NOMO-1 treated with dmso at 0.1 percent for 144 hours (cell line): ENCODE results near the gene OCA2.

ENCODE experiments used
- DNase-seq: peaks from one replicate; lab custom pipeline; 2025; ENCODE audit not compliant: unreplicated experiment; lab: John Stamatoyannopoulos, UW

OCA2 gene

DNA sequence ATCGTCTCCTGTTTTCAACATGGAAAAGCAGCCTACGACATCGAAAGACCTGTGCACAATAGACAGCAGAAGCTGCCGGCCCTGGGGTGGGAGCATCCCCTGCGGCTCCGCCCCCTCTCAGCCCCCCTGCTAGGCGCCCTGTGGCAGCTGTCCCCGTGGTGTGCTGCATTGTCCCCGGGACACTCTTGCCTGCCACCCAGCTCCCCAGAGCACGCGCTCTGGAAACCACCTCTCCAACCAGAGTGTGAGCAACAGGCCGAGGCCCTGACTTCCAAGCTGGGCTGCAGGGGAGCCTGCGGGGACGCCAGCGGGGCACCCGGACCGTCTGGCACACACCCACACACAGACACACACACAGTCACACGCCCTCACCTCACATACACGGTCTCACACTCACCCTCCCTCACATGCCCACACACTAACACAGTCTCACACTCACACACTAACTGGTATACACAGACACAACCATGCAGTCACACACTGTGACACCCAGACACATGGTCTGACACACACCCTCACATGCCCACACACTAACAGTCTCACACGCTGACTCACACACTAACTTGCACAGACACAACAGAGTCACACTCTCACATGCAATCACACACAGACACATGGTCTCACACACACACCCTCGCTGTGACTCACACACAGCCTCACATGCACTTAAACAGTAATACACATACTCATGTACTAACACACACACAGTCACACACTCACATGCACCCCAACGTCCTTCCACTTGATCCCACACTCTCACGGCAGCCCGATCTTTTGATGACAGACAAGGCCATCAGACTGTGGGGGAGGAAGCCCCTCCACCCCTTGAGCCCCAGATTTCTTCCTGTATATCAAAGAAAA is 94.7 kb downstream of the OCA2 start:
- no peak for DNase-seq

DNA sequence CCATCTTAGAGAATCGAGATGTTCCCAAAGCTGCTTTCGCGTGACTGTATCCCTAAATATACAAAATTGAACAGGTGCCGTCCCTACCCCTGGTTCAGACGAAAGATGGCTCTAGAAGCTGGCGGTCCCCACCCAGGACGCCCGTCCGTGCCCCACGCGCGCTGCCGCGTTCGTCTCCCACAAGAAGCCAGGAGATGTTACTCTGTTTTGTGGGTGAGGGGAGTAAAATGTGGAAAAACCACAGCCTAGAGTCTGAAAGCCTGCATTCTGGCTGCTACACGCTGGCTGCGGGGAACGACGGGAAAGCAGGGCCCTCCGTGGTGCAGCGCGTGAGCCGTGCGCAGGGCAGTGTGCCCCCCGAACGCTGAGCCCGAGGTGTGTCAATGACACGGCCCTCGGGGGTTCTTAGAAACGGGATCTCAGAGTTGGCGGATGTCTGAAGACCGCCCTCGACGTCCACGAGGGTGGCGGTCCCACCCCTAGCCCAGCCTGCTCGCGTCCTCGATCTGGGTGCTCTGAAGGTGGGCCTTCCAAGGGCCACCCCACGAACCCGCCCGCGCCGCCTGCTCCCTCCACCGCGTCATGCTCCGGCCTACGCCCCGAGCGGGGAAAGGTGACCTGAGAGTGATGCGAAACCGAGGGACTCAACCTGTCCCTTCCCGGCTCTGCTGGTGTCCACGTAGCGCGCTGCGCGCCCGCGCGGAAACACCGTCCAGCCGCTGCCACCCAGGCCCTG is 95.6 kb downstream of the OCA2 start:
- no peak for DNase-seq

GRCh38 chr15:28002867-28003266 is 96.2 kb downstream of the OCA2 start:
- no peak for DNase-seq

DNA sequence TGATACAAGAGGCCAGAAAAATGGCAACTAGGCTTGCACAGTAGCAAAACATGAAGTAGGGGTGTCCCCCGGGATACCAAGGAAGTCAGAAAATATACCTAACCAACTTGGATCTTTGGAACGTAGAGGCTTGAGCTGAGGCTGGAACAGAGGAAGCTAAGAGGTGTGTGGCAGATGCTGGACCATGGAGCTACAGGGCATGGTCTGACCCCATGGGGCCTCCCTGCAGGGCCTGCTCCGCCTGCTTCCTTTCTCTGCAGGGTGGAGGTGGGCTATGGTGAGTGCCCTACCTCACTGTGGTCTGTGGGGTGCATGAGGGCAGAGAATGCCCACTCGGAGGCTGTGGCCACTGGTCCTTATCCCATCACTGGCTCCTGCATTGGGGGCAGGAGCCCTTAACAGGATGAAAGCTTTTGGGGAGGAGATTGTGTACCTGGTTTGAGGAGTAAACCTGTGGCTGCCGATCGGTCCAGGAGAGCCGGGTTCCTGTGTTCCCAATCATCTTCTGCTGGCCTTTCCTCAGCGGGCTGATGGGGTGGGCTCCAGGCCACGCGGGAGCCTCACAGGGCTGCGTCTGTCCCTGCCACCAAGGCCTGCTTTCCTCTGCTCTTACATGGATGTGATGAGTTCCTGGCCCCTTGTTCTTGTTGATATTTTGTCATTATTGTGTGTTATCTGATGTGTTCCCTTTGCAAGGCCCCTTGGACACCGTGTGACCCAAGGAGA is 96.8 kb downstream of the OCA2 start:
- DNase-seq: no peak

- no peak for DNase-seq
Observed at GRCh38 chr15:28001641-28002040, 97.5 kb downstream of the OCA2 start.

DNA sequence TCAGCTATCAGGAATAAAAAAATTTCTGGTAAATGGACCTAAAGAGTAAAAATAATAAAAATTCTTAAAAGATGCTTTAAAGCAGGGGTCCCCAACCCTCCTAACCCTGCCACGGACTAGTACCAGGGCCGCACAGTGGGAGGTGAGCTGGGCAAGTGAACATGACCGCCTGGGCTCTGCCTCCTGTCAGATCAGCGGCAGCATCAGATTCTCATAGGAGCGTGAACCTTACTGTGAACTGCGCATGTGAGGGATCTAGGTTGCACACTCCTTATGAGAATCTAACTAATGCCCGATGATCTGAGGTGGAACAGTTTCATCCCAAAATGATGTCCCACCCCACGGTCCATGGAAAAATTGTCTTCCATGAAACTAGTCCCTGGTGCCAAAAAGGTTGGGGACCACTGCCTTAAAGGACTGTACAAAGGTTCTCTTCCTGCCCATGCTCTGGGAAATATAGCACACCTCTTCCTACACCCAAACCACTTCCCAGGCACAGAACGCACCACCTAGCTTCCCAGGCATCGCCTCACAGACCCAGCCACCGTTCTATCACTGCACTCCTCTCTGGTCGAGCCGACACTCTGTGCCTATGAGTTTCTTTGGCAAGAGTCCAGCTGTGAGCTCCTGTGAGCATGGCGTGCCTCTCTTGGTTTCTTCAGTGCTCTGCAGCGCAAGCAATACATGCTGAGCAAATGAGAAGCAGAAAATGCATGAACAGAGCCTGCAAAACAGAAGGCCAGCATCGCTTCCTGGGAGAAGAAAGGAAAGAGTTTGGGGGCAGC is 104.9 kb downstream of the OCA2 start:
- no peak for DNase-seq

- DNase-seq: no peak
Observed at GRCh38 chr15:27993544-27993943, 105.6 kb downstream of the OCA2 start.

GRCh38 chr15:27990521-27991515 is 108.3 kb downstream of the OCA2 start:
- DNase-seq: no peak

GRCh38 chr15:27989838-27990237 is 109.3 kb downstream of the OCA2 start:
- no peak for DNase-seq

DNA sequence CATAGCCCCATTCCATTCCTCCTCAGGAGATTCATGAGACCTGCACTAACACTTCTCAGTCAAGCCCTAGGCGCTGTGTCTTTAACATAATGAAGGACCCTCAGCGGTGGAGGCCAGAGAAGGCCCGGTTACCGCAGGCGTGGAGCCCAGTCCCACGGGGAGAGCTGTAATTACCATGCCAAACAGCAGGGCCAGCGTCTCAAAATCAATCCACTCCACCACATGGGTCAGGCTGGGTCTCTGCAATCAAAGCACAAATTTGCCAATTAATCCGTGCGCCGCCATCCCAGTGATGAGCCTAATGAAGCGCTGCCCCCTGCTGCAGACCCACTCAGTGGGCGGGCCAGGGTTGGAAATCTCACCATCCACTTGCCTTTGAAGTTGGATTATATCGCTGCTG is 109.7 kb downstream of the OCA2 start:
- no peak for DNase-seq

- no peak for DNase-seq
Observed at GRCh38 chr15:27985099-27985498, 114.0 kb downstream of the OCA2 start.

DNA sequence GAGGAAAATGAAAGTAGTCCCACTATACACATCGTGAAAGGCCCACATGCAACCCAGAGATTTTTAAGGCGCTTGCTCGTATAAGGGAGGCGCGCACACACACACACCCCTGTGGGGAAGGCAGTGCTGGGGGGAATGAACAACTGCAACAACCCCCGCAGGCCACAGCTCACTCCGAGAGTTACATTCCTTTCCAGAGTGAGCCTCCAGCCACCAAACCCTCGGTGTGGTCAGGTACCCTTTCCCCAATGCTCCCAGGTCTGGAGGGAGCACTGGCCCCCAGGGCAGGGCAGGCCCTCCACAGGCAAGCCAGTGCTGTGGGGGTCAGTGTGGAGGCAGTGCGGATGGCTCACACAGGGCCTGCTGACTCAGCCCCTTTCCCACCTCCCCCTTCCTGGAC is 115.6 kb downstream of the OCA2 start:
- no peak for DNase-seq

DNA sequence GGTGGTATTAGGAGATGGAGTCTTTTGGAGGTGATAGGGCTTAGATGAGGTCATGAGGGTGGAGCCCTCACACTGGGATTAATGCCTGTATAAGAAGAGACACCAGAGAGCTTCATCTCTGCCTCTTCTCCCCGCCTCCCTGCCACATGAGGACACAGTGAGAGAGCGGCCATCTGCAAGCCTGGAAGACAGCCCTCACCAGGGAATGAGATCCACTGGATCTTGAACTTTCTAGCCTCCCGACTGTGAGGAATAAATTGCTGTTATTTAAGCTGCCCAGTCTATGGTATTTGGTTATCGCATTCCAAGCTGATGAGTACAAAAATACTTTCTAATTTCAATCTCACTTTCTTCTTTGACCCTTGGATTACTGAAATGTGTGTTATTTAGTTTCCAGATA is 121.4 kb downstream of the OCA2 start:
- DNase-seq: no peak

GRCh38 chr15:27973886-27974285 is 125.2 kb downstream of the OCA2 start:
- DNase-seq: no peak

DNA sequence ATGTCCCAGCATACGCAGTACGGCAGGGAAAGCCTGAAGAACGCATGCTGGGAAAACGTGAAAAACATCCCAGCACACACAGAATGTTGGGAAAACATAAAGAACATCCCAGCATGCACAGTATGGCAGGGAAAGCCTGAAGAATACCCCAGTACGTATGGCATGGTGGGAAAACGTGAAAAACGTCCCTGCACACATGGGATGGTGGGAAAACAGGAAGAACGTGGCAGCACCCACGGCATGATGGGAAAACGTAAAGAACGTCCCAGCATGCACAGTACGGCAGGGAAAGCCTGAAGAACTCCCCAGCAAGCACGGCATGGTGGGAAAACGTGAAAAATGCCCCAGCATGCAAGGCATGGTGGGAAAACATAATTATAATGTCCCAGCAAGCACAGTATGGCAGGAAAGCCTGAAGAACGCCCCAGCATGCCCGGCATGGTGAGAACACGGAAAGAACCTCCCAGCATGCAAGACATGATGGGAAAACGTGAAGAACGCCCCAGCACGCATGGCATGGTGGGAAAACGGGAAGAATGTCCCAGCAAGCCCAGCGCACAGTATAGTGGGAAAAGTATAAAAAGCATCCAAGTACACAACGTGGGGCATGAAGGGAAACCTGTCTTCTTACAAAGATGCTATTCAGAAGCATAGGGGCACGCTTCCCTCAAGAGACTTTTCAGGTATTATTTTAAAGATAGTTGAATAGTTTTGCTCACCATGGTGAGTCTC is 128.3 kb downstream of the OCA2 start:
- no peak for DNase-seq

- no peak for DNase-seq
Observed at GRCh38 chr15:27967541-27967940, 131.6 kb downstream of the OCA2 start.

- no peak for DNase-seq
Observed at GRCh38 chr15:27965546-27965945, 133.6 kb downstream of the OCA2 start.

DNA sequence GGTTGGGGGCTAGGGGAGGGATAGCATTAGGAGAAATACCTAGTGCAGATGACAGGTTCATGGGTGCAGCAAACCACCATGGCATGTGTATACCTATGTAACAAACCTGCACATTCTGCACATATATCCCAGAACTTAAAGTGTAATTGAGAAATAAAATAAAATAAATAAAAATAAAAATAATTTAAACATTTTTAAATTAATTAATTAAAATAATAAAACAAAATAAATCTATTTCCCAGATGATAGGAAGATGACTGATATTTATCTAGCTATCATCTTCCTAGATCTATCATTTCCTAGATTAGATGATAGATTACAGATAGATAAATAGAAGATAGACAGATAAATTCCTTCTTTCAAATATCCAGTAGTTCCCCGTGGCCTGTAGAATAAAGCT is 137.3 kb downstream of the OCA2 start:
- no peak for DNase-seq

- no peak for DNase-seq
Observed at GRCh38 chr15:27958911-27959578, 140.1 kb downstream of the OCA2 start.
